Prostate gland (tissue), 2 donors: ENCODE measurements around the gene CAMTA2.

Experiments used
- POLR2AphosphoS5 ChIP-seq: sonication (generic); formaldehyde crosslinking; IDR thresholded peaks from one replicate; pipeline ENCODE4 v1.6.1; 2017; ENCODE audit warnings: antibody characterized with exemption
- TF ChIP-seq, protein P1 (sequence below), 4 experiments: fragments of 200-600 bp in 2 of 4; fragments of 450-650 bp in 2 of 4; sonication (generic) in 2 of 4; IDR thresholded peaks; 1 replicate in 3 of 4; 2 replicates in 1 of 4; pipeline ENCODE4 v1.5.1; 2016 to 2019; ENCODE audit warnings: antibody characterized with exemption in 4 of 4, mild to moderate bottlenecking in 2 of 4, moderate library complexity in 2 of 4

DNA sequence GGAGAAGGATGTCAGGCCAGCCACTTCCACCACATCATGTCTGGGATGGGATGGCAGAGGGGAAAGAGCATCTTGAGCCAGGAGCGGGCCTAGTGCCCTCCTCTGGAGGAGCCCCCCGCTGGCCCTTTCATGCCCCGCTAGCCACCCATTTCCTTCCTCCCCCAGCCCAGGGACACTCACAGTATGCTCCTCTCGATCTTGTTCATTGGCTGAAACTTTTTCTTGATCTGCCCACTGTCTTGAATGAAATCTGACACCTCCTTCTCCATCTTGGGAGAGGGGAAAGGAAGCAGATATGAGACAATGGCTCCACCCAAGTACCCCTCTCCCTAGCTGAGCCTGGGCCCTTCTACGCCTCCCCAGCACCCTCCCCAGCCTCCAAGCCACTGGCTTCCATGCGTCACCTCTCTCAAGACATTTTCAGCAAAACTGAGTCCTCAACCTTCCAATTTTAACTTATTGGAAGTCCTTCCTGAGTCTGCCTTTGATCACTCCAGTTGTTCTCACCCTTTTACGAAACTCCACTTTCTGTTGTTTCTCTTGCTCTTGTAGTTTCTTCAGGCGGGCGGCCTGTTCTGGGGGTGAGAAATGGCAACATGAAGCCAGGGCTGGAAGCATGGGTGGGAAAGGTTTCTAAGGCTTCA lies 27.1 kb downstream of the CAMTA2 start:
- no peak for TF ChIP-seq POLR2AphosphoS5
- TF ChIP-seq, protein P1, sequence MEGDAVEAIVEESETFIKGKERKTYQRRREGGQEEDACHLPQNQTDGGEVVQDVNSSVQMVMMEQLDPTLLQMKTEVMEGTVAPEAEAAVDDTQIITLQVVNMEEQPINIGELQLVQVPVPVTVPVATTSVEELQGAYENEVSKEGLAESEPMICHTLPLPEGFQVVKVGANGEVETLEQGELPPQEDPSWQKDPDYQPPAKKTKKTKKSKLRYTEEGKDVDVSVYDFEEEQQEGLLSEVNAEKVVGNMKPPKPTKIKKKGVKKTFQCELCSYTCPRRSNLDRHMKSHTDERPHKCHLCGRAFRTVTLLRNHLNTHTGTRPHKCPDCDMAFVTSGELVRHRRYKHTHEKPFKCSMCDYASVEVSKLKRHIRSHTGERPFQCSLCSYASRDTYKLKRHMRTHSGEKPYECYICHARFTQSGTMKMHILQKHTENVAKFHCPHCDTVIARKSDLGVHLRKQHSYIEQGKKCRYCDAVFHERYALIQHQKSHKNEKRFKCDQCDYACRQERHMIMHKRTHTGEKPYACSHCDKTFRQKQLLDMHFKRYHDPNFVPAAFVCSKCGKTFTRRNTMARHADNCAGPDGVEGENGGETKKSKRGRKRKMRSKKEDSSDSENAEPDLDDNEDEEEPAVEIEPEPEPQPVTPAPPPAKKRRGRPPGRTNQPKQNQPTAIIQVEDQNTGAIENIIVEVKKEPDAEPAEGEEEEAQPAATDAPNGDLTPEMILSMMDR (IDR thresholded peaks at IDR 0.05): no peak
